Islet of Langerhans (tissue), 1 donor: Measurements from ENCODE around the gene CEP20.

ENCODE experiments used
- FAIRE-seq: peaks from one replicate; lab custom pipeline; 2011; peaks lifted over from hg19 to GRCh38; lab: Jason Lieb, UNC

CEP20 gene

DNA sequence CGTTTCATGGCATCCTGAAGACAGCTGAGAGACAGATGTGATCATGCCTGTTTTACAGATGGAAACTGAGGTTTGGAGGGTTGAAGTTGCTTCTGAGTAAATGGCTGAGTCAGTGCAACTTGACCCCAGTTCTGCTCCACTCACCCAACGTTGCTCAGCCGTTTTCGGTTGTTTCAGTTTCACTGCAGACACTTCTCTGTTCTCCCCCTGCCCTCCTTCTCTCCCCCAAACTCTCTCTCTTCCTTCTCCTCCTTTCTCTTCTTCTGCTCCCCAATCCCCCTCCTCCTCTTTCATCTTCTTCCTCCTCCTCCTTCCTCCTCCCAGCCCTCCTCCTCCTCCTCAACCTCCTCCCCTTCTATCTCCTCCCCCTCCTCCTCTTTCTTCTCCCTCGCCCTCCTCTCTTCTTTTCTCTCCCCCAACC, 9.4 kb upstream of the CEP20 start:
- no peak for FAIRE-seq

DNA sequence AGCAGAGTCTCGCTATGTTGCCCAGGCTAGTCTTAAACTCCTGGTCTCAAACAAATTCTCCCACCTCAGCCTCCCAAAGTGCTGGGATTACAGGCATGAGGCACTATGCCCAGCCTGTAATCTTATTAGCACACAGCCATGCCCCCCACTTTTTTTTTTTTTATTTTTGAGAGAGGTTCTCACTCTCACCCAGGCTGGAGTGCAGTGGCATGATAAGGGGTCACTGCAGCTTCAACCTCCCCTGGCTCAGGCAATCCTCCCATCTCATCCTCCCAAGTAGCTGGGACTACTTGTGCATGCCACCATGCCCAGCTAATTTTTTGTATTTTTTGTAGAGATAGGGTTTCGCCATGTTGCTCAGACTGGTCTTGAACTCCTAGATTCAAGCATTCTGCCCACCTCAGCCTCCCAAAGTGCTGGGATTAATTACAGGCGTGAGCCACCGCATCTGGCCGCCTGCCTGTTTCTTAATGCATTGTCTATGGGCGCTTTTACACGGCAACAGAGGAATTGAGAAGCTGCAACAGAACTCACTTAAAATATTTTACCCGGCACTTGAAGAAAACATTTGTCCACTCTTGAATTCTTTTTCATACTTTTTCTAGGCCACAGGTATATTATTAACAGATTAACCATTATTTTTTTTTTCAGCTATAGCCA, 8.8 kb upstream of the CEP20 start:
- FAIRE-seq = no peak

DNA sequence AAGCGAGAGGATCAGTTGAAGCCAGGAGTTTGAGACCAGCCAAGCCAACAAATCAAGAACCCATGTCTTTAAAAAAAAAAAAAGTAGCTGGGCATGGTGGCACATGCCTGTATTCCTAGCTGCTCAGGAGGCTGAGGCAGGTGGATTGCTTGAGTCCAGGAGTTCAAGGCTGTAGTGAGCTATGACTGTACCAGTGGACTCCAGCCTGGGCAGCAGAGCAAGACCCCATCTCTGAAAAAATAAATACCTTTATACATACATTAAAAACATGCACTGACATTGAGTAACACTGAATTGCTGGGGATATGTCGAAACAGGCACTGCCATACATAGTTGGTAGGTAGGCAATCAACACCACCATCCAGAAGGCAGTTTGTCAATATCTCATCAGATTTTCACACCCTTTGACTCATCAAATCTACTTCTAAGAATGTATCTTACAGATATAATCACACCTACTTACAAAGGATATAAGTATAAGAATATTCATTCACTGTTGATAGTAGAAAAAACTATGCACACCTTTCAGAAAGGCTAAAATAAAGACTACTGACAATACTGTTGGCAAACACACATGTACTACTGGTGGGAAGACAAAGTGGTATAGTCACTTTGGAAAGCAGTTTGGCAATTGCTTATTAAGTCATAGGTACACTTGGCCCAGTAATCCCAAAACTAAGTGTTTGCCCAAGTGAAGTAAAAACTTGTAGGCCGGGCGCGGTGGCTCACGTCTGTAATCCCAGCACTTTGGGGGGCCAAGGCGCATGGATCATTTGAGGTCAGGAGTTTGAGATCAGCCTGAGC, 6.4 kb upstream of the CEP20 start:
- no peak for FAIRE-seq

DNA sequence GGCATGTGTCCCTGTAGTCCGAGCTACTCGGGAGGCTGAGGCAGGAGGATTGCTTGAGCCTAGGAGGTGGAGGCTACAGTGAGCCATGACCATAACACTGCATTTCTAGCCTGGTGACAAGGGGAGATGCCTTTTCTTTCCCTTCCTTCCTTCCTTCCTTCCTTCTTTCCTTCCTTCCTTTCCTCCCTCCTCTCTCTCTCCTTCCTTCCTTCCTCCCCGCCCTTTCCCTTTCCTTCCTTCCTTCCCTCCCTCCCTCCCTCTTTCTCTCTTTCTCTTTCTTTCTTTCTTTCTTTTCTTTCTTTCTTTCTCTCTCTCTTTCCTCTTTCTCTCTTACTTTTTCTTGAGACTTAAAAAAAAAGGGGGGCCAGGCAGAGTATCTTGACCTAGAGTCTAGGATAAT, 3.1 kb upstream of the CEP20 start:
- no peak for FAIRE-seq

DNA sequence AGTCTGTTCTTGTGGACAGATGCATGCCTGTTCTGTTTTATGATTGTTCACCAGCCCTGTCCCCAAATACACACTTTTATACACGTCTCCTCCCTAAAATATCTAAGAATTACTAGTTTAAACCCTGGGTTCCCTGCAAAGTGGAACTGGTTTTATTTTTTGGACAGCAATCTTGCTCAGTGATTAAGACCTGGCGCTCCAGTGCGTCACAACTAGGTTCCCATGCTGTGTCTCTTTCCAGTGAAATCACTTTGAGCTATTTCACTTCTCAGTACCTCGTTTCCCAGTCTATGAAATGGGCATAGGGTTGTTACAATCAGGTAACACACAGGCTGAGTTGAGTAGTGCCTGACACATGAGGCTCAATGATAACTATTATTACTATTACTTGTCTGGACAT, 1.1 kb downstream of the CEP20 start:
- no peak for FAIRE-seq

DNA sequence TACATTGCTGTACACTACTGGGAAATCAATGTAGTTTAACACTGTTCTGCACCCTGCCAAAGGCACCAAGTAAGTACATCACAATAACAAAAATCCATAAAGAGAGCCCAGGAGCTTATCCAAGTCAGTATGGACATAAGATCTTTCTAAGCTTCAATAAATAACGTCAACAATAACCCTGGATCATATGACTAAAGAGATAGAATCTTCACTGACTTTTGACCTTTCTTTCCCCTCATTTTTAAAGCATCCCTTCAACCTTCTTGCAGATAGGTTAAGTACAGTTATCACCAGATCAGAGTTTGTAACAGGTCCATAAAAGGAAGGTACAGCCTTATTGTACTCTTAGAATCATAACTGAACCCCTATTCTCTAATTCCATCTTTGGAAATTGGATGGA, 2.3 kb downstream of the CEP20 start:
- FAIRE-seq = no peak

DNA sequence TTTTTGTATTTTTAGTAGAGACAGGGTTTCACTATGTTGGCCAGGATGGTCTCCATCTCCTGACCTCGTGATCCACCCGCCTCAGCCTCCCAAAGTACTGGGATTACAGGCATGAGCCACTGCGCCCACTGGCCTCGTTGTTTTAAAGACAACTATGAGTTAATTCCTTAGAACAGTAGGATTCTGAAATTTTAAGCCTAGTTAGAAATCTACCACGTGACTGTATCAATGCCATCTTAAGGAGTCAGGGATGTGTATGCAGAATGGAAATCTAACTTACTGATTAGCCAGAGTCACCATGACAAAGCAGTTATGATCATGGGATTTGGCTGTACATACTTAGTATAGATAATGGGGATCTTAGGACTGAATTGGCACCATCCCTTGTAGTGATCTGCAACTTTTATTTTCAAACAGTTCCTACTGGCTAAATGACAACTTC, 2.8 kb downstream of the CEP20 start:
- no peak for FAIRE-seq

DNA sequence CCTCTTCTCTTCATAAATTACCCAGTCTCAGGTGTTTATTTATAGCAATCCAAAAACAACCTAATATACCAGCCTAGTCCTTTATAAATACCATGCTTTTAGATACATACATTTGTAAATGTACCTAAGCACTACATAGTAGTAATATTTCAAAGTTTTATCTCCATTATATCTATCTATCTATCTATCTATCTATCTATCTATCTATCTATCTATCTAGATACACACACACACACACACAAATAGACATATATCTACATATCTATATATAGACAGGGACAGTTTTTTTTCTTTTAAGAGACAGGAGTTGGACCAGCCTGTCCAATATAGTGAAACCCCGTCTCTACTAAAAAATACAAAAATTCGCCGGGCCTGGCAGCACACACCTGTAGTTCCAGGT, 5.8 kb downstream of the CEP20 start:
- no peak for FAIRE-seq

DNA sequence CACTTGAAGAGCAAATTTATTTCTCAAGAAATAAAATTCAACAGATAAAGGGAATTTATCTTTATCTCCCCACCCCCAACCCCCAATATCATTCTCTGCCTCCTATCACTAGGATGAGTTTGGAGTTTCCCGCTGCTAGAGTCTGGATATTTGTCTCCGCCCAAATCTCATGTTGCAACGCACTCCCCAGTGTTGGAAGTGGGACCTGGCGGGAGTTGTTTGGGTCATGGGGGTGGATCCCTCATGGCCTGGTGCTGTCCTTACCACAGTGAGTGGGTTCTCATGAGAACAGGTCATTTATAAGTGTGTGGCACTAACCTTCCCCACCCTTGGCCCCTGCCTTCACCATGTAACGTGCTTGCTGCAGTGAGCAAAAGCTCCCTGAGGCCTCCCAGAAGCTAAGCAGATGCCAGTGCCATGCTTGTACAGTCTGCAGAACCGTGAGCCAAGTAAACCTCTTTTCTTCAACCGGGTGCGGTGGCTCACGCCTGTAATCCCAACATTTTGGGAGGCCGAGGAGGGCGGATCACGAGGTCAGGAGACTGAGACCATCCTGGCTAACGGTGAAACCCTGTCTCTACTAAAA, 6.5 kb downstream of the CEP20 start:
- no peak for FAIRE-seq

DNA sequence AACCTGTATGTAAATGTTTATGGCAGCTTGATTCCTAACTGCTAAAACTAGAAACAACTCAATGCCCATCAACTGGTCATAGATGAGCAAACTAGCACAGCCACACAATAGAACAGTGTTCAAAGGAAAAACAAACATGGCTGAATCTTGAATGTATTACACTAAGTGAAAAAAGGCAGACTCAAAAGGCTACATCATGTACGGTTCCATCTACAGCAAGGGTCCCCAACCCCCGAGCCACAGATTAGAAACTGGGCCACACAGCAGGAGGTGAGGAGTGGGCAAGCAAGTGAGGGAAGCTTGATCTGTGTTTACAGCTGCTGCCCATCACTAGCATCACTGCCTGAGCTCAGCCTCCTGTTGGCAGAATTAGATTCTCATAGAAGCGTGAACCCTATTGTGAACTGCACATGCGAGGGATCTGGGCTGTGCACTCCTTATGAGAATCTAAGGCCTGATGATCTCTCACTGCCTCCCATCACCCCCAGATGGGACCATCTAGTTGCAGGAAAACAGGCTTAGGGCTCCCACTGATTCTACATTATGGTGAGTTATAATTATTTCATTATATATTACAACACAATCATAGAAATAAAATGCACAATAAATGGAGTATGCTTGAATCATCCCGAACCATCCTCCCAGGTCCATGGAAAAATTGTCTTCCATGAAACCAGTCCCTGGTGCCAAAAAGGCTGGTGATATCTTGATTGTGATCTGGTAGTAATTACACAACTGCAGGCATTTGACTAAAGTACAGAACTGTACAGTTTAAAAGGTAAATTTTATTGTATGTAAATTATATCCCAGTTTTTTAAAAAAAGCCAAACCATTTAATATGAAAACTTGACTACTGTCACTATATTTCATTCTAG, 7.7 kb downstream of the CEP20 start:
- no peak for FAIRE-seq

DNA sequence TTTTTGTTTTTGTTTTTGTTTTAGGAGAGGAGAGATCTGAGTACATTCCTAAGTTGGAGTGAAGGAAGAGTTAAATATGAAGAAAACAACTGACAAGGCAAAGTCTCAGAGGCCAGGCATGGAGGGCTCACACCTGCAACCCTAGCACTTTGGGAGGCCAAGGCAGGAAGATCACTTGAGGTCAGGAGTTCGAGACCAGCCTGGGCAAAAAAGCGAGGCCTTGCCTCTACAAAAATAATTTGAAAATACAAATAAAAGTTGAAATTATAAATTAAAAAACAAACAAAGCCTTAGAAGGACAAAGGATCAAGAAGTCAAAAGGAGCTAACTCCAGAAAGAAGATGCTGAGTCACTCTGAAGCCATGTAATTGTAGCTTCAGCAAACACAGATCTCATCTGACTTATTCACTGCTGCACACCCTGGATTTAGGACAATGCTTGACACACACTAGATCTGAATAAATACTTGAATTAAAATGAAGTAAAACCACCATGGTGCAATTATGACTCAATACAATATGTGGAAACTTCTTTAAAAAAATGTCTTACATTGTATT, 9.1 kb downstream of the CEP20 start:
- no peak for FAIRE-seq

DNA sequence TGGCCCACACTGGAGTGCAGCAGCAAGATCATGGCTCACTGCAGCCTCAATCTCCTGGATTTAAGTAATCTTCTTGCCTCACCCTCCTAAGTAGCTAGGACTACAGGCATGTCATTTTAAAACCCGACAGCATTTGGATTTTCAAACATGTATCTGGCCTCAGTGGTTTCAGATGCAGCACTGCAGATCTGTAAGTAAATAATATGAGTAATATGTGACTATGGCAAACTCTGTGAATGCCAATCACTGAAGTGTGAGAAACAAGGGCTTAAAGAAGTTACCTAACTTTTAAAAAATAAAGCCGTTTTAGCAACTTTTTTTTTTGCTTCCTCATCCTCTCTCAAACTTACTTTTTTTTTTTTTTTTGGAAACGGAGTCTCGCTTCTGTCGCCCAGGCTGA, 11.9 kb downstream of the CEP20 start:
- no peak for FAIRE-seq

DNA sequence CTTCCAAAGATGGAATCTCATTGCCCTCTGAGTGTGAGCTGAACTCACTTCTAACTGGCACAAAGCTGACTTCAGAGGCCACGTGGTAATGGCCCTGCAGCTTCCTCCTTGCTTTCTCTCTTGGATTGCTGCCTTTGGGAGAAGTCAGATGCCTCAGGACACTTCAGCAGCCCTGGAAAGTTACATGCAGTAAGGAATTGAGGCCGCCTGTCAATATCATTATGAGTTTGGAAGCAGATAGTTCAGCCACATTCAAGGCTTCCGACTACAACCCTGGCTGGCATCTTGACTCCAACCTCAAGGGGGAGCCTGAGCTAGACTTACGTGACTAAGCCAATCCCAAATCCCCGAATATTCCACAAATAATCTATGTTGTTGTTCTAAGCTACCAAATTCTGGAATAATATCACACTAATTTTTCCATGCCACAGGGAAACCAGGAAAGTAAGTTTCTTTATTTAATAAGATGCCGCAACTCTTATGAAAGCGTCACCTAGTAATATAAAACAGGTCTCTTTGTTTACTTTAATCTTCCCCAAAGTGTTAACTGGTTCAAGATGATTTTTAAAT, 13.6 kb downstream of the CEP20 start:
- no peak for FAIRE-seq

DNA sequence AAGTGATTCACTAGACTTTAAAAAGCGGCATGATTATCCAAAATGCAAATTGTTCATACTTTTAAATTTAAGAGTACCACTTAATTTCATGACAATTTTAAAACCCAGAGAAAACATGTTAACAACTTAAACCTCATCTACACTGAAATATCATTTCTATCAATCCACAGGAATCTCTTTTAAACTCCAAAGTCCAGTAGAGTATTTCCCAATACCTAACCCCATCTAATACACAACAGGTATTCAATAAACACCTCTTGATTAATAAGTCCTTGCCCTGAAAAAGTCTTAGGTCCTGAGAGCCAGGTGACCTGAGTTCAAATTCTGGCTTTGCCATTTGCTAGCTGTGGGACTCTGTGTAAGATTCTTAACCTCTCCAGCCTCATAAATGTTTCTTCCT, 14.7 kb downstream of the CEP20 start:
- FAIRE-seq = no peak

DNA sequence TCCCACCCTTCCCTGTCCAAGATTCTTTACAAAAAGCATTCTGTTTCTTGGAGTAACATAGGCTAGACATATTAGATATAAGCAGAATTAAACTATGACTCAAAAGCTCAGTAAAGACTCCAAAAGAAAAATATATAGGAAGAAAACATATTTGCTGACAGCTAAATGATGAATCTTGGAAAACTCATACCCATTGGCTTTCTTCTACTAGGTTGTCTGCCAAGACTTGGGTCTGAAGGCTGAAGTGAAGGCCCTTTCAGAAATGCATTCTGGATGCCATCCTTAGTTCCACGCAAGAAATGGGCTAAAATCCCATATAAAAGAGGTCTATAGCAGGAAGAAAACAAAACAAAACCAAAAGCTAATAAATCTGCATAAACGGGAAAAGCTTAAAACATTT, 15.1 kb downstream of the CEP20 start:
- FAIRE-seq = no peak

DNA sequence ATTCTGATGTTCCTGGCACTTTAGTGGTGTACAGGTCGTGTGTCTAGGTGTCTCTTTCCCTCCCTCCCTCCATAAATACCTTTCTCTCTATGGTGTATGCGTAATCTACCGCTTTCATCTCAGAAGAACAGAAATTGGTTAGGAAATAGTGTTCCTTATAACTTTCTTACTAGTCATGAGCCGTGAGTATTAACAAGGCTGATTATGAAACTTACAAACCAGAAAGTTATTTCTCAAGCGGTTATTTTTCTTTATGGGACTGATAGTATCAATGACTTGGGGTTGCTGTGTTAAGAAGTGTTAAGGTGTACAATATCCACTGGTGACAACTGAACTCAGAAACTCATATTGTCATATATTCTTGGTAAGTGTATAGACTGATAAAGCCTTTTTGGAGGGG, 18.4 kb downstream of the CEP20 start:
- FAIRE-seq = no peak

DNA sequence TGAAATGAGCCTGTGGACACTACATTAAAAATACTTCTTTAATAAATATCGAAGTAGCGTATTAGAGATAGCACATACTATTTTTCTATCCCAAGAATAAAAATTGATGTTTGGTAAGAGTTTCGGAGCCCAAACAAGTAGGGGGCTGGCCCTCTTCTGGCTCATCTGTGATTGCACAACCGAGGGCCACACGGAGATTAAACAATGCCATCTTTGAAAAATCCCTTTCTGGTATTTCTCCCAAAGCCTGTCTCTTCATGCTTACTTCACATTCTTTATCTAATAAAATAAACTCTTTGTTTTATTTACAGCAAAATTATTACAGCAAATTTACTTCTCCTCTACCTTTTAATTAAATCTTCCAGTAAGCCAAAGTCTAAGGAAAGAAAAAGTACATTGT, 22.0 kb downstream of the CEP20 start:
- no peak for FAIRE-seq

DNA sequence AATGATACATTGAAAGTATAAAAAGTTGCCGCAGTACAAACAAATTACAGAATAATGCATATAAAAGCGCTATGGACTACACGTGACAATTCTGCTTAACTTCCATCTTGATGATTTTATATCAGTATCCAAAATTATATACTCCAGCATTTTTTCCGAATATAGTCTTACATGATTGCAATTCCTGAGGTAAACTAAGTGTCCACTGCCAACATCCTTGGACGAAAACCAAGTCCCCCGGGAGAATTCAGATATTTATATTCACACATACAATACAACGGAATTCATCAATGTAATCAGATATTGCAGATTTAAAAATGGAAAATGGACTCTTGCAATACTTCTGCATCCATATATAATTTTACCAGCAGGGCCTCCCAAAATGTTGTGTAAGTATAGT, 22.7 kb downstream of the CEP20 start:
- no peak for FAIRE-seq

DNA sequence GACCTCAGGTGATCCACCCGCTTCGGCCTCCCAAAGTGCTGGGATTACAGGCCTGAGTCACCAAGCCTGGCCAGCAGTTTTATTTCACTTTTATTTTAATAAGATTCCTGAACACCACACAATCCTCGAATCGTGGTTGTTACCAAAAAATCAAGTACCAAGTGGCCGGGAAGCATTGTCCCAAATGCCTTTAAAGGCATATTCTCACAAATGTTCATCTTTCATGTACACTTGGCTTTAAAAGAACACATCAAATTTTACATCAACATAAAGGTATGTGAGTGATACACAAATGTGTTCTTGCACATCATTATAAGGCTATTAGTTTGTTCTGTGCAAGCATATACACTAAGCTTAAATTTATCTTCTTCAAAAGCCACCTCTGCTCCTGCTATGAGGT, 23.5 kb downstream of the CEP20 start:
- FAIRE-seq = no peak

DNA sequence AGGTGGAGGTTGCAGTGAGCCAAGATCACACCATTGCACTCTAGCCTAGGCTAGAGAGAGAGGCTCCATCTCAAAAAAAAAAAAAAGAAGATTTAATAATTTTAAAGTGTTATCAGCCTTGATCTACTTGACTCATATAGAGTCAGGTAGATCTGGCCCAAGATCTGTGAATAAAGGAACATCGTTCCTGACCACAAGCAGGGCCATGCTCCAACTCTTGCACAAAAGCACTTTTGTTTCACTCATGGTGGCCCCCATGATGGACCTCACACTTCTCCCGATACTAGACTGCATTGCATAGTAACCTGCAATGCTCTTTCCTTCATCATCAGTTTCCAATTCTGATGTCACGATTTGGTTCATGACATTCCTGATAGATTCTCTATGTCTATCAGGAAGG, 26.4 kb downstream of the CEP20 start:
- FAIRE-seq = no peak

DNA sequence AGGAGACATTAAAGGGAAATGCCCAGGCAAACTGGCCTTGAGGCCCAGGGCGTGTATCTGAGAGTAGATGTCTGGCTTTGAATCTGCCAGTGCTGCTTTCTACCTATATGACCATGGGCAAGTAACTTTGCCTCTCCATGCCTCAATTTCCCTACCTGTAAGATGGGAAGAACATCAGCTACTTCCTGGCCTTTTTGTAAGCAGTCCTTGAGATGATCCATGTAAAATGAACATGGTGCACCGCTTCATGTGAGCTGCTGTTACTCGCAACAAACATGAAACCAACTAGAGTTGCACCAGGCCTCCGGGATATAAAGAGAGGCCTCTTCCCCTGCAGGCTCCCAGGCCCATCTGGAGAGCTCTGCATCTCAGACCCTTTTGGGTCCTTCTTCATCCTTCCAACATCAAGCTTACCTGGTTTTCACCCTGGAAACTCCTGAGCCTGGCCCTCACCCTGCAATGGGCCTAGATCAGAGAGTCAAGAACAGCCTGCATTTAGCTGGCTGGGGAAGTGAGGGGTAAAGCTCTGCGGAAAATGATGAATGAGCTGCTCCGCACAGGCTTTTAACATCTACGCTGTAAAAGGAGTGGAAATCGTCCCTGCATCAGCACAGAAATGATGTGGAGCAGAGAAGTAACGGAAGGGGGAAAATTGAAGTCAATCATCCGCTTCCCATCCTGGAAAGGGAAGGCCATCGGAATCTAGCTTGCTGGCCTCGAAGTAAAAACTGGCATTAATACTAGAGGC, 29.3 kb downstream of the CEP20 start:
- no peak for FAIRE-seq
